K562 (cell line): ENCODE measurements around the gene POLR1H. TPM values are rescaled to one million over a fixed set of nuclear protein-coding genes. Genes with fewer than 3 reads are reported as not detected.

Source experiments
- ELF2 ChIP-seq: fragments of 250-450 bp; sonication (Bioruptor Pico); IDR thresholded peaks from 2 replicates; pipeline ENCODE4 v1.5.0; 2021; ENCODE audit warnings: mild to moderate bottlenecking
- FOXK1 ChIP-seq: sonication (generic); formaldehyde crosslinking; IDR thresholded peaks from 2 replicates; pipeline ENCODE4 v1.8.0; 2022; ENCODE audit warnings: missing genetic modification reagents, mild to moderate bottlenecking, borderline replicate concordance
- FOXM1 ChIP-seq, 2 experiments: fragments of 450-650 bp in 1 of 2; sonication (generic) in 1 of 2; formaldehyde crosslinking in 1 of 2; IDR thresholded peaks; 2 replicates each; pipeline versions ENCODE4 v1.6.1 to v1.9.0; 2017 to 2022; ENCODE audit warnings: low read depth in 2 of 2, mild to moderate bottlenecking in 2 of 2, missing genetic modification reagents in 1 of 2, moderate library complexity in 1 of 2
- HCFC1 ChIP-seq: IDR thresholded peaks from 2 replicates; pipeline ENCODE4 v1.6.1; 2012; ENCODE audit warnings: low read depth, low read length, improper control_type of control experiment
- HMBOX1 ChIP-seq: sonication (generic); IDR thresholded peaks from 2 replicates; pipeline ENCODE4 v1.6.1; 2016
- KAT7 ChIP-seq: sonication (generic); formaldehyde crosslinking; IDR thresholded peaks from 2 replicates; pipeline ENCODE4 v1.8.0; 2022; ENCODE audit warnings: missing genetic modification reagents, mild to moderate bottlenecking, borderline replicate concordance
- MYNN ChIP-seq, 2 experiments: sonication (generic); formaldehyde crosslinking in 1 of 2; IDR thresholded peaks; 2 replicates each; pipeline versions ENCODE4 v1.5.0 to v1.6.1; 2016 to 2020; ENCODE audit warnings: antibody characterized with exemption in 1 of 2, missing genetic modification reagents in 1 of 2
- NCOA4 ChIP-seq: fragments of 450-650 bp; IDR thresholded peaks from 2 replicates; pipeline ENCODE4 v1.6.1; 2018; ENCODE audit warnings: mild to moderate bottlenecking; ENCODE audit not compliant: partially characterized antibody
- NR2C1 ChIP-seq, 2 experiments: fragments of 450-650 bp; IDR thresholded peaks; 2 replicates each; pipeline ENCODE4 v1.6.1; 2017; ENCODE audit warnings: mild to moderate bottlenecking in 2 of 2, antibody characterized with exemption in 1 of 2, inconsistent platforms in 1 of 2, missing compliant biosample characterization in 1 of 2, missing genetic modification characterization in 1 of 2
- POLR2AphosphoS5 ChIP-seq: IDR thresholded peaks from 2 replicates; pipeline ENCODE4 v1.6.1; 2011; ENCODE audit warnings: mild to moderate bottlenecking, low read depth, low read length, moderate library complexity; ENCODE audit not compliant: control insufficient read depth, insufficient read depth
- RAD21 ChIP-seq, 2 experiments: fragments of 250-450 bp in 1 of 2; fragments of 450-650 bp in 1 of 2; sonication (Bioruptor Pico) in 1 of 2; formaldehyde crosslinking in 1 of 2; IDR thresholded peaks in 1 of 2; conservative IDR thresholded peaks in 1 of 2; 2 replicates each; pipeline versions ENCODE4 v1.4.0 to v1.8.0; 2020 to 2022; ENCODE audit warnings: mild to moderate bottlenecking in 2 of 2, moderate library complexity in 1 of 2
- RBM14 ChIP-seq: fragments of 200-400 bp; formaldehyde crosslinking; IDR thresholded peaks from 2 replicates; pipeline ENCODE4 v1.6.1; 2018; ENCODE audit warnings: low read depth, mild to moderate bottlenecking, low read length, moderate library complexity, borderline replicate concordance; ENCODE audit not compliant: insufficient read depth
- RNF219 ChIP-seq: fragments of 250-450 bp; sonication (Bioruptor Pico); IDR thresholded peaks from 2 replicates; pipeline ENCODE4 v1.5.0; 2022; ENCODE audit warnings: mild to moderate bottlenecking
- SMARCC2 ChIP-seq: fragments of 450-650 bp; IDR thresholded peaks from 2 replicates; pipeline ENCODE4 v1.6.1; 2017; ENCODE audit warnings: antibody characterized with exemption, moderate library complexity, mild to moderate bottlenecking, low read depth
- SRF ChIP-seq, 2 experiments: fragments of 250-450, 450-650 bp in 1 of 2; sonication (Bioruptor Pico) in 1 of 2; sonication (generic) in 1 of 2; formaldehyde crosslinking; IDR thresholded peaks; 2 replicates each; pipeline versions ENCODE4 v1.5.0 to v1.5.1; 2020 to 2022; ENCODE audit warnings: mild to moderate bottlenecking in 1 of 2, missing genetic modification reagents in 1 of 2
- ZNF431 ChIP-seq: sonication (generic); formaldehyde crosslinking; IDR thresholded peaks from 2 replicates; pipeline ENCODE4 v1.8.0; 2022; ENCODE audit warnings: mild to moderate bottlenecking, missing genetic modification reagents
- ZNF561 ChIP-seq: fragments of 450-650 bp; formaldehyde crosslinking; conservative IDR thresholded peaks from 2 replicates; pipeline ENCODE4 v1.4.0; 2020; ENCODE audit warnings: mild to moderate bottlenecking, moderate library complexity
- ZNF589 ChIP-seq: fragments of 200-800 bp; sonication (Bioruptor generic); IDR thresholded peaks from 2 replicates; pipeline ENCODE4 v1.6.1; 2016; ENCODE audit warnings: low read depth, missing genetic modification characterization, missing compliant biosample characterization
- polyA plus RNA-seq, 8 experiments: library from polyadenylated mRNA; depleted of rRNA in 4 of 8; stranded (reverse) in 5 of 8; unstranded in 3 of 8; fragments of >200 nt; fragmentation: Nextera tagmentation in 2 of 8; fragmentation: Illumina TruSeq in 1 of 8; extraction: Ambion mirVana in 2 of 8; extraction: Trizol in 1 of 8; gene quantifications; 2 replicates each; pipeline versions ENCODE4 v1.2.1 to v1.2.3, GENCODE V29; 2011 to 2014; ENCODE audit warnings: inconsistent platforms in 1 of 8, missing spikeins in 1 of 8
- total RNA-seq, 7 experiments: library from RNA; depleted of rRNA in 6 of 7; stranded (reverse); fragments of >200 nt in 6 of 7; fragmentation: Illumina TruSeq in 2 of 7; extraction: Trizol in 2 of 7; gene quantifications; 2 replicates each; pipeline versions ENCODE4 v1.2.1 to v1.2.3, GENCODE V29; 2011 to 2021; ENCODE audit warnings: low replicate concordance in 1 of 7
- TF ChIP-seq, protein P1 (sequence below): fragments of 450-650 bp; IDR thresholded peaks from 2 replicates; pipeline ENCODE4 v1.6.1; 2016; ENCODE audit warnings: missing biosample characterization, missing genetic modification characterization
- TF ChIP-seq, protein P2 (sequence below): fragments of 250-450 bp; sonication (Bioruptor Pico); IDR thresholded peaks from 2 replicates; pipeline ENCODE4 v1.5.0; 2021

POLR1H gene
- total and polyA plus RNA-seq, 9 of the 15 experiments (the other 6 are each of a cell fraction or from before 2014, with no cell fraction given) = 92.2 to 333 (median 143) TPM

DNA sequence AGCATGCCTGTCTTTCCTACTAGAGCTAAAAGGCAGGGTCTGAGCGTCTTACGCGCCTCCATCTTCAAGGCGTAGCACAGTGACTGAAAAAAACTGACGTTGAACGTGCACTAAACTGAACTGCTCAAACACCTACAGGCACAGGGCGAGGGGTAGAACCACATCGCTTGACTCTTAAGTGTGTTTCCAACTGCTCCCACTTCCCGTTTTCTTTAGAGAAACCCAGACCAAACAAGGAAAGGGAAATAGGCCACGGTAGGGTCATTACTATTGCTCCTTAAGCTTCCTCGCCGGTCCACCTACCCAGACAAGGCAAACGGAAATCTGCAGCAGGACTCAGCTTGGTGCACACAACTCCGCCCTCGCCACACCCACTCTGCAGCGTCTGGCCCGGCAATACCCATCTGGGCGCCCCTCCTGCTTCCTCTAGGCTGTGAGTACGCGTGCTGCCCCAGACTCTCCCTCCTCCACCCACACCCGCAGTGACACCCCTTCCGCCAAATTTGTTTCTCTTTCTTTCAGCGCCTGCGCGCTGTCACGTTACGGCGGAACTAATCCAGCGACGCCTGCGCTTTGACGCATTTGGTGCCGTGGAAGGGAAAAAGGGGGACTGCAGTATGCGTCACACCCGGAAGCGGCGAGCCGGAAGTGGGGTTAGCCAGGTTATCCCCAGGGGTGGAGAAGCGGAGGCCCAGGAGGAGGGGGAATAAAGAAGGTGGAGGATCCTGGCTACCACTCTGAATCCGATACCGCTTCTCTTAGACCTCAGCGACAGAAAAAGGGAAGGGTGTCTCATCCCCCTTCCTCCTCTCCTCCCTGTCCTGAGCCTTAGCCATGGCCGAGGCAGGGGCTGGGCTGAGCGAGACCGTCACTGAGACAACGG lies 5.8 kb downstream of the POLR1H start, which contains the start of gene PPP1R11 (continued):
- TF ChIP-seq NR2C1 (IDR thresholded peaks at IDR 0.05) (peak; percentile 91), NR2C1 (tag; IDR thresholded peaks at IDR 0.05) (peak; percentile 92), MYNN (IDR thresholded peaks at IDR 0.05) (peak; percentile 99), MYNN (CRISPR knock-in tag; IDR thresholded peaks at IDR 0.05) (0 out of 2 replicates have a peak, but pooled peaks have one; percentile 84), NCOA4 (no peak), FOXM1 (IDR thresholded peaks at IDR 0.05; ENCODE audit: low read depth) (no peak), FOXM1 (CRISPR knock-in tag; IDR thresholded peaks at IDR 0.05; ENCODE audit: low read depth) (no peak; the same call in 1 of the 2 replicates), HMBOX1 (no peak), SRF (CRISPR knock-in tag; IDR thresholded peaks at IDR 0.05) (peak; percentile 56 to 85; a peak in 2 of 4 replicates), ELF2 (CRISPR knock-in tag) (peak; percentile 99), RNF219 (no peak), HCFC1 (peak; percentile 90), SMARCC2 (no peak), ZNF589 (CRISPR knock-in tag) (no peak), POLR2AphosphoS5 (peak; percentile 77), RAD21 (CRISPR knock-in tag; conservative IDR thresholded peaks at IDR 0.05 in 1 of 2, IDR thresholded peaks at IDR 0.05 in 1 of 2) (no peak), ZNF431 (CRISPR knock-in tag) (no peak), ZNF561 (CRISPR knock-in tag) (no peak), RBM14 (no peak), FOXK1 (CRISPR knock-in tag) (peak; percentile 83), KAT7 (CRISPR knock-in tag) (peak; percentile 96; the same call in 1 of the 2 replicates)
- TF ChIP-seq, protein P1, sequence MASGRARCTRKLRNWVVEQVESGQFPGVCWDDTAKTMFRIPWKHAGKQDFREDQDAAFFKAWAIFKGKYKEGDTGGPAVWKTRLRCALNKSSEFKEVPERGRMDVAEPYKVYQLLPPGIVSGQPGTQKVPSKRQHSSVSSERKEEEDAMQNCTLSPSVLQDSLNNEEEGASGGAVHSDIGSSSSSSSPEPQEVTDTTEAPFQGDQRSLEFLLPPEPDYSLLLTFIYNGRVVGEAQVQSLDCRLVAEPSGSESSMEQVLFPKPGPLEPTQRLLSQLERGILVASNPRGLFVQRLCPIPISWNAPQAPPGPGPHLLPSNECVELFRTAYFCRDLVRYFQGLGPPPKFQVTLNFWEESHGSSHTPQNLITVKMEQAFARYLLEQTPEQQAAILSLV (tag) = no peak
- TF ChIP-seq, protein P2, sequence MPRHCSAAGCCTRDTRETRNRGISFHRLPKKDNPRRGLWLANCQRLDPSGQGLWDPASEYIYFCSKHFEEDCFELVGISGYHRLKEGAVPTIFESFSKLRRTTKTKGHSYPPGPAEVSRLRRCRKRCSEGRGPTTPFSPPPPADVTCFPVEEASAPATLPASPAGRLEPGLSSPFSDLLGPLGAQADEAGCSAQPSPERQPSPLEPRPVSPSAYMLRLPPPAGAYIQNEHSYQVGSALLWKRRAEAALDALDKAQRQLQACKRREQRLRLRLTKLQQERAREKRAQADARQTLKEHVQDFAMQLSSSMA (CRISPR knock-in tag) = no peak
